ENCODE measurements around the gene TRERF1.

DNA sequence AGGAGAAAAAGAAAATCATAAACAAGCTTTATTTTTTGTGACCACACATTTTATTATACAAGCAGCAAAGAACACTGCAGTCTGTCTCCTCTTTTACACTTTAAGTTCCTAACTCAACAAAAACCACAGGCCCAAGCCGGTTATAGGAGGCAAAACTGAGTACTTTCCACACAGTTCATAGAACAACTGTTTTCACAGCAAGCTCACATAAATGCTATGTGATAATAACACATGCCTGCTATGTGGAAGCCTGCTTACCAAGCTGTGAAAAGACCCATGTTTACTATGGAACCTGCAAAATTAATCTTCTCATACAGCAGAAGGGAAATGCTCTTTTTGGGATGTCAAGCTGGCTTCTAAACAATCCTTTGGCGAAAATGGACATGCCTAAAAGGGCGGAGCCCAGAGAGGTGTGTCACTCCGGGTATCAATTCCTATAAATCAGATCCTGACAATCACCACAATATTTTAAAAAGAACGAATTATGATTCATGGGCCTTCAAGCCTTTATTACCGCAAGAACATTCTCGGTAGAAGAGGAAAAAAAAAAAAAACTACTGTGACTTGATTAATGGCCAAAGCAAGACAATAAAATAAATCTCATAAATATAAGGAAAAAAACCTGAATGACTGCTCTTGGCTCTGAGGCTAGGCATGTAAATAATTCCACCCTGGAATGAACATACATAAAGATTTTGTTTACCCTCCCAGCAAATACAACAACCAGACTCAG, 2.6 kb downstream of the TRERF1 start:
- TF ChIP-seq, protein P1, sequence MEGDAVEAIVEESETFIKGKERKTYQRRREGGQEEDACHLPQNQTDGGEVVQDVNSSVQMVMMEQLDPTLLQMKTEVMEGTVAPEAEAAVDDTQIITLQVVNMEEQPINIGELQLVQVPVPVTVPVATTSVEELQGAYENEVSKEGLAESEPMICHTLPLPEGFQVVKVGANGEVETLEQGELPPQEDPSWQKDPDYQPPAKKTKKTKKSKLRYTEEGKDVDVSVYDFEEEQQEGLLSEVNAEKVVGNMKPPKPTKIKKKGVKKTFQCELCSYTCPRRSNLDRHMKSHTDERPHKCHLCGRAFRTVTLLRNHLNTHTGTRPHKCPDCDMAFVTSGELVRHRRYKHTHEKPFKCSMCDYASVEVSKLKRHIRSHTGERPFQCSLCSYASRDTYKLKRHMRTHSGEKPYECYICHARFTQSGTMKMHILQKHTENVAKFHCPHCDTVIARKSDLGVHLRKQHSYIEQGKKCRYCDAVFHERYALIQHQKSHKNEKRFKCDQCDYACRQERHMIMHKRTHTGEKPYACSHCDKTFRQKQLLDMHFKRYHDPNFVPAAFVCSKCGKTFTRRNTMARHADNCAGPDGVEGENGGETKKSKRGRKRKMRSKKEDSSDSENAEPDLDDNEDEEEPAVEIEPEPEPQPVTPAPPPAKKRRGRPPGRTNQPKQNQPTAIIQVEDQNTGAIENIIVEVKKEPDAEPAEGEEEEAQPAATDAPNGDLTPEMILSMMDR (IDR thresholded peaks at IDR 0.05; ENCODE audit: low read length): no peak
- no peak for TF ChIP-seq EZH2 (optimal IDR thresholded peaks at IDR 0.05; ENCODE audit: low read depth, low read length)

Data from MM.1S (cell line).